Fibroblast of villous mesenchyme (primary cell): ENCODE measurements around the gene GPD1L. TPM values are rescaled to one million over a fixed set of nuclear protein-coding genes. Genes with fewer than 3 reads are reported as not detected.

Experiments
- DNase-seq: peaks from one replicate; pipeline ENCODE4 v3.0.0-alpha.2; 2010; ENCODE audit warnings: low read depth
- H3K4me3 ChIP-seq: 2 replicates; pipeline ENCODE4 v1.5.1; 2011; ENCODE audit warnings: low read depth, mild to moderate bottlenecking, low read length
- CTCF ChIP-seq: IDR thresholded peaks from 2 replicates; pipeline ENCODE4 v1.5.1; 2012; ENCODE audit warnings: low read depth, mild to moderate bottlenecking, low read length; ENCODE audit not compliant: insufficient read depth
- total RNA-seq: library from RNA; depleted of rRNA; stranded (reverse); fragments of >200 nt; gene quantifications from 2 replicates; pipeline ENCODE4 v1.2.3, GENCODE V29; 2012

The GPD1L gene
- total RNA-seq, 1 donor: 7.8 TPM

- TF ChIP-seq CTCF: no peak
- DNase-seq: no peak
- no peak overlapping the region for H3K4me3 ChIP-seq
Observed at GRCh38 chr3:32136703-32137102, 30.3 kb downstream of the GPD1L start.

- DNase-seq: no peak
- no peak overlapping the region for H3K4me3 ChIP-seq
- TF ChIP-seq CTCF: no peak
Observed at GRCh38 chr3:32137870-32138269, 31.4 kb downstream of the GPD1L start.

- DNase-seq: no peak
- no peak overlapping the region for H3K4me3 ChIP-seq
- no peak for TF ChIP-seq CTCF
Observed at GRCh38 chr3:32138545-32139104, 32.2 kb downstream of the GPD1L start.

- TF ChIP-seq CTCF: no peak
- DNase-seq: no peak
- no peak overlapping the region for H3K4me3 ChIP-seq
Observed at GRCh38 chr3:32140943-32141342, 34.5 kb downstream of the GPD1L start.

- DNase-seq: peak; percentile 99
- TF ChIP-seq CTCF: peak; percentile 80
- H3K4me3 ChIP-seq: no peak overlapping the region
Observed at GRCh38 chr3:32143849-32144757, 37.7 kb downstream of the GPD1L start.

GRCh38 chr3:32146746-32147211 lies 40.4 kb downstream of the GPD1L start:
- no peak for TF ChIP-seq CTCF
- no peak for DNase-seq
- H3K4me3 ChIP-seq: no peak overlapping the region

GRCh38 chr3:32147509-32147908 lies 41.1 kb downstream of the GPD1L start:
- peak; percentile 39 for DNase-seq
- H3K4me3 ChIP-seq: no peak overlapping the region
- TF ChIP-seq CTCF: no peak
